Measurements from ENCODE around the gene SLC34A1. TPM values are rescaled to one million over a fixed set of nuclear protein-coding genes. Genes with fewer than 3 reads are reported as not detected.

SLC34A1 gene
- total and polyA plus RNA-seq, 2 of the 13 experiments (the other 11 are each of a cell fraction or from before 2014, with no cell fraction given) = 0.03 to 0.20 TPM

- TF ChIP-seq ZNF574 (CRISPR knock-in tag; IDR thresholded peaks at IDR 0.05) (peak; percentile 93), KLF9 (CRISPR knock-in tag; IDR thresholded peaks at IDR 0.05; ENCODE audit: low read depth) (peak; percentile 59), ZNF557 (CRISPR knock-in tag; IDR thresholded peaks at IDR 0.05) (no peak), MED1 (CRISPR knock-in tag; IDR thresholded peaks at IDR 0.05) (no peak), RBM39 (IDR thresholded peaks at IDR 0.05; ENCODE audit: low read depth, low read length, poor library complexity, severe bottlenecking) (no peak), MXD4 (CRISPR knock-in tag; IDR thresholded peaks at IDR 0.05) (0 out of 2 replicates have a peak, but pooled peaks have one; percentile 34), FOXJ3 (CRISPR knock-in tag; IDR thresholded peaks at IDR 0.05; ENCODE audit: borderline replicate concordance) (no peak), KMT2B (CRISPR knock-in tag; IDR thresholded peaks at IDR 0.05) (peak; percentile 89), ZNF616 (CRISPR knock-in tag; IDR thresholded peaks at IDR 0.05; ENCODE audit: low read depth) (no peak), ZIK1 (CRISPR knock-in tag; IDR thresholded peaks at IDR 0.05; ENCODE audit: borderline replicate concordance, low read depth) (no peak), ZNF790 (CRISPR knock-in tag; IDR thresholded peaks at IDR 0.05; ENCODE audit: borderline replicate concordance) (no peak), ZNF17 (CRISPR knock-in tag; IDR thresholded peaks at IDR 0.05) (no peak), MAFK (conservative IDR thresholded peaks at IDR 0.05 in 1 of 2, IDR thresholded peaks at IDR 0.05 in 1 of 2; ENCODE audit: low read length in 2 of 2) (no peak), EP300 (IDR thresholded peaks at IDR 0.05; ENCODE audit: low read depth in 2 of 2, low read length in 2 of 2) (no peak; a peak in 1 of 4 replicates), EP300 (CRISPR knock-in tag; IDR thresholded peaks at IDR 0.05; ENCODE audit: borderline replicate concordance) (no peak)
- TF ChIP-seq, protein P1, sequence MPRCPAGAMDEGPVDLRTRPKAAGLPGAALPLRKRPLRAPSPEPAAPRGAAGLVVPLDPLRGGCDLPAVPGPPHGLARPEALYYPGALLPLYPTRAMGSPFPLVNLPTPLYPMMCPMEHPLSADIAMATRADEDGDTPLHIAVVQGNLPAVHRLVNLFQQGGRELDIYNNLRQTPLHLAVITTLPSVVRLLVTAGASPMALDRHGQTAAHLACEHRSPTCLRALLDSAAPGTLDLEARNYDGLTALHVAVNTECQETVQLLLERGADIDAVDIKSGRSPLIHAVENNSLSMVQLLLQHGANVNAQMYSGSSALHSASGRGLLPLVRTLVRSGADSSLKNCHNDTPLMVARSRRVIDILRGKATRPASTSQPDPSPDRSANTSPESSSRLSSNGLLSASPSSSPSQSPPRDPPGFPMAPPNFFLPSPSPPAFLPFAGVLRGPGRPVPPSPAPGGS (CRISPR knock-in tag; IDR thresholded peaks at IDR 0.05) = no peak
- TF ChIP-seq, protein P2, sequence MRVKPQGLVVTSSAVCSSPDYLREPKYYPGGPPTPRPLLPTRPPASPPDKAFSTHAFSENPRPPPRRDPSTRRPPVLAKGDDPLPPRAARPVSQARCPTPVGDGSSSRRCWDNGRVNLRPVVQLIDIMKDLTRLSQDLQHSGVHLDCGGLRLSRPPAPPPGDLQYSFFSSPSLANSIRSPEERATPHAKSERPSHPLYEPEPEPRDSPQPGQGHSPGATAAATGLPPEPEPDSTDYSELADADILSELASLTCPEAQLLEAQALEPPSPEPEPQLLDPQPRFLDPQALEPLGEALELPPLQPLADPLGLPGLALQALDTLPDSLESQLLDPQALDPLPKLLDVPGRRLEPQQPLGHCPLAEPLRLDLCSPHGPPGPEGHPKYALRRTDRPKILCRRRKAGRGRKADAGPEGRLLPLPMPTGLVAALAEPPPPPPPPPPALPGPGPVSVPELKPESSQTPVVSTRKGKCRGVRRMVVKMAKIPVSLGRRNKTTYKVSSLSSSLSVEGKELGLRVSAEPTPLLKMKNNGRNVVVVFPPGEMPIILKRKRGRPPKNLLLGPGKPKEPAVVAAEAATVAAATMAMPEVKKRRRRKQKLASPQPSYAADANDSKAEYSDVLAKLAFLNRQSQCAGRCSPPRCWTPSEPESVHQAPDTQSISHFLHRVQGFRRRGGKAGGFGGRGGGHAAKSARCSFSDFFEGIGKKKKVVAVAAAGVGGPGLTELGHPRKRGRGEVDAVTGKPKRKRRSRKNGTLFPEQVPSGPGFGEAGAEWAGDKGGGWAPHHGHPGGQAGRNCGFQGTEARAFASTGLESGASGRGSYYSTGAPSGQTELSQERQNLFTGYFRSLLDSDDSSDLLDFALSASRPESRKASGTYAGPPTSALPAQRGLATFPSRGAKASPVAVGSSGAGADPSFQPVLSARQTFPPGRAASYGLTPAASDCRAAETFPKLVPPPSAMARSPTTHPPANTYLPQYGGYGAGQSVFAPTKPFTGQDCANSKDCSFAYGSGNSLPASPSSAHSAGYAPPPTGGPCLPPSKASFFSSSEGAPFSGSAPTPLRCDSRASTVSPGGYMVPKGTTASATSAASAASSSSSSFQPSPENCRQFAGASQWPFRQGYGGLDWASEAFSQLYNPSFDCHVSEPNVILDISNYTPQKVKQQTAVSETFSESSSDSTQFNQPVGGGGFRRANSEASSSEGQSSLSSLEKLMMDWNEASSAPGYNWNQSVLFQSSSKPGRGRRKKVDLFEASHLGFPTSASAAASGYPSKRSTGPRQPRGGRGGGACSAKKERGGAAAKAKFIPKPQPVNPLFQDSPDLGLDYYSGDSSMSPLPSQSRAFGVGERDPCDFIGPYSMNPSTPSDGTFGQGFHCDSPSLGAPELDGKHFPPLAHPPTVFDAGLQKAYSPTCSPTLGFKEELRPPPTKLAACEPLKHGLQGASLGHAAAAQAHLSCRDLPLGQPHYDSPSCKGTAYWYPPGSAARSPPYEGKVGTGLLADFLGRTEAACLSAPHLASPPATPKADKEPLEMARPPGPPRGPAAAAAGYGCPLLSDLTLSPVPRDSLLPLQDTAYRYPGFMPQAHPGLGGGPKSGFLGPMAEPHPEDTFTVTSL (CRISPR knock-in tag; IDR thresholded peaks at IDR 0.05; ENCODE audit: borderline replicate concordance) = no peak
Observed at GRCh38 chr5:177351392-177352329, 32.6 kb upstream of the SLC34A1 start, which contains the start of gene LMAN2 (continued).
